K562 (cell line): ENCODE results near the gene SLC5A4. TPM values are rescaled to one million over a fixed set of nuclear protein-coding genes. Genes with fewer than 3 reads are reported as not detected.

Source experiments
- ATAC-seq: fragments of 200-7000 bp; cut with Tn5 transposase; 3 replicates; pipeline ENCODE4 v1.9.1; 2020; ENCODE audit warnings: moderate library complexity
- BruUV-seq: library from RNA; stranded (reverse); fragments of 400-500 nt; replicated peaks from 2 replicates; lab custom pipeline; 2021; lab: Mats Ljungman, UMichigan
- CTCF ChIA-PET: fragments of 300-600 bp; formaldehyde crosslinking; extraction: SDS; loops from one replicate; lab custom pipeline; 2021; ENCODE audit warnings: low intra/inter-chr PET ratio; lab: Yijun Ruan, JAX
- POLR2A ChIA-PET: fragments of 300-600, 350-650 bp; sonication (Branson Sonifier 250); formaldehyde crosslinking; extraction: SDS; loops from one replicate; lab custom pipeline; 2021; ENCODE audit warnings: antibody characterized with exemption, inconsistent platforms; lab: Yijun Ruan, JAX
- DNase-seq, 4 experiments: peaks; one replicate each; pipeline versions ENCODE4 v3.0.0 to v3.0.0-alpha.2; 2011 to 2018; ENCODE audit warnings: low spot score in 3 of 4, mixed read lengths in 3 of 4; ENCODE audit errors: extremely low read depth in 1 of 4
- FAIRE-seq: peaks from 2 replicates; lab custom pipeline; 2011; peaks lifted over from hg19 to GRCh38; lab: Jason Lieb, UNC
- H2AFZ ChIP-seq: 2 replicates; pipeline ENCODE4 v1.6.0; 2011; ENCODE audit warnings: low read depth, low read length, control low read depth, inconsistent platforms
- H3K27ac ChIP-seq: fragments of 200-600 bp; 3 replicates; pipeline ENCODE4 v1.8.0; 2011; ENCODE audit warnings: low read depth, mild to moderate bottlenecking, control low read depth, inconsistent platforms, low read length, moderate library complexity, mixed read lengths; ENCODE audit errors: extremely low read depth
- H3K27me3 ChIP-seq, 2 experiments: fragments of 300-600 bp in 1 of 2; 2 replicates in 1 of 2; 3 replicates in 1 of 2; pipeline versions ENCODE4 v1.6.0 to v1.8.0; 2011; ENCODE audit warnings: inconsistent platforms in 2 of 2, low read length in 2 of 2, mild to moderate bottlenecking in 1 of 2, mixed read lengths in 1 of 2, moderate library complexity in 1 of 2; ENCODE audit not compliant: control insufficient read depth in 2 of 2, insufficient read depth in 2 of 2
- H3K36me3 ChIP-seq: fragments of 300-600 bp; 3 replicates; pipeline ENCODE4 v1.8.0; 2011; ENCODE audit warnings: mild to moderate bottlenecking, low read length, inconsistent platforms; ENCODE audit not compliant: control insufficient read depth, insufficient read depth
- H3K4me1 ChIP-seq, 2 experiments: fragments of 200-600 bp in 1 of 2; replicated peaks in 1 of 2; 2 replicates in 1 of 2; 3 replicates in 1 of 2; pipeline versions ENCODE4 v1.5.1 to v1.8.0; 2011; ENCODE audit warnings: inconsistent platforms in 2 of 2, low read length in 2 of 2, mild to moderate bottlenecking in 1 of 2, mixed read lengths in 1 of 2, moderate library complexity in 1 of 2; ENCODE audit not compliant: control insufficient read depth in 2 of 2, insufficient read depth in 2 of 2
- H3K4me2 ChIP-seq: 2 replicates; pipeline ENCODE4 v1.6.1; 2011; ENCODE audit warnings: low read length, control low read depth, inconsistent platforms, mixed read lengths; ENCODE audit not compliant: insufficient read depth
- H3K4me3 ChIP-seq: fragments of 200-600 bp; sonication (generic), shearing (Covaris generic); 2 replicates; pipeline ENCODE4 v1.5.1; 2016; ENCODE audit warnings: control low read depth, inconsistent platforms
- H3K79me2 ChIP-seq: fragments of 200-600 bp; 3 replicates; pipeline ENCODE4 v1.8.0; 2011; ENCODE audit warnings: low read length, inconsistent platforms; ENCODE audit not compliant: control insufficient read depth, insufficient read depth
- H3K9ac ChIP-seq, 2 experiments: 2 replicates each; pipeline versions ENCODE4 v1.6.0 to v1.6.1; 2011; ENCODE audit warnings: low read depth in 2 of 2, low read length in 2 of 2, control low read depth in 1 of 2, inconsistent platforms in 1 of 2, mild to moderate bottlenecking in 1 of 2, mixed read lengths in 1 of 2; ENCODE audit not compliant: insufficient read depth in 1 of 2
- H3K9me1 ChIP-seq: one replicate; pipeline ENCODE4 v1.6.0; 2011; ENCODE audit warnings: inconsistent platforms, mild to moderate bottlenecking, low read length, moderate library complexity; ENCODE audit not compliant: control insufficient read depth, insufficient read depth
- H3K9me3 ChIP-seq: replicated peaks from 2 replicates; pipeline ENCODE4 v1.5.1; 2011; ENCODE audit warnings: low read depth, low read length, inconsistent platforms; ENCODE audit not compliant: control insufficient read depth, insufficient read depth
- H4K20me1 ChIP-seq: replicated peaks from 2 replicates; pipeline ENCODE4 v1.6.1; 2011; ENCODE audit warnings: low read length, inconsistent platforms, mixed read lengths; ENCODE audit not compliant: control insufficient read depth, insufficient read depth
- BMI1 ChIP-seq: fragments of 150-350 bp; IDR thresholded peaks from 2 replicates; pipeline ENCODE4 v1.6.1; 2014; ENCODE audit warnings: low read length
- BRF1 ChIP-seq: IDR thresholded peaks from 3 replicates; pipeline ENCODE4 v1.6.1; 2011; ENCODE audit warnings: borderline replicate concordance, mild to moderate bottlenecking; ENCODE audit not compliant: insufficient read length; ENCODE audit errors: extremely low read depth
- PTBP1 ChIP-seq: fragments of 200-400 bp; formaldehyde crosslinking; IDR thresholded peaks from 2 replicates; pipeline ENCODE4 v1.6.1; 2017; ENCODE audit warnings: low read depth, low read length
- RCOR1 ChIP-seq, 2 experiments: IDR thresholded peaks; 2 replicates each; pipeline ENCODE4 v1.6.1; 2012; ENCODE audit warnings: low read depth in 2 of 2, low read length in 2 of 2, borderline replicate concordance in 1 of 2, improper control_type of control experiment in 1 of 2
- SMAD2 ChIP-seq: fragments of 150-350 bp; IDR thresholded peaks from 2 replicates; pipeline ENCODE4 v1.6.1; 2014; ENCODE audit warnings: low read depth, mild to moderate bottlenecking, low read length
- ZNF224 ChIP-seq: sonication (generic); formaldehyde crosslinking; IDR thresholded peaks from 2 replicates; pipeline ENCODE4 v1.8.0; 2022; ENCODE audit warnings: mild to moderate bottlenecking, missing genetic modification reagents
- ZNF644 ChIP-seq: fragments of 200-800 bp; sonication (Bioruptor generic); IDR thresholded peaks from 2 replicates; pipeline ENCODE4 v1.6.1; 2016; ENCODE audit warnings: low read depth, missing genetic modification characterization, missing compliant biosample characterization
- ZSCAN29 ChIP-seq: fragments of 450-650 bp; IDR thresholded peaks from 2 replicates; pipeline ENCODE4 v1.6.1; 2017
- WGBS: fragments of 100-300 bp; shearing (Covaris generic); methylation state at CpG from one replicate; pipeline ENCODE4 v1.1.6; 2016; ENCODE audit warnings: low coverage, mixed read lengths; ENCODE audit not compliant: insufficient coverage; ENCODE audit errors: missing lambda C conversion rate; 5-methylcytosine and 5-hydroxymethylcytosine counted together
- in situ Hi-C: fragments of 300-500 bp; cut with MboI; formaldehyde crosslinking; loops from 4 replicates; pipeline ENCODE4 v1.15.0; 2018; ENCODE audit warnings: inconsistent platforms, mixed read lengths
- intact Hi-C: fragments of 100-400 bp; cut with micrococcal nuclease; formaldehyde crosslinking; loops from 2 replicates; pipeline ENCODE4 v1.14.2; 2022
- polyA plus RNA-seq, 8 experiments: library from polyadenylated mRNA; depleted of rRNA in 4 of 8; stranded (reverse) in 5 of 8; unstranded in 3 of 8; fragments of >200 nt; fragmentation: Nextera tagmentation in 2 of 8; fragmentation: Illumina TruSeq in 1 of 8; extraction: Ambion mirVana in 2 of 8; extraction: Trizol in 1 of 8; gene quantifications; 2 replicates each; pipeline versions ENCODE4 v1.2.1 to v1.2.3, GENCODE V29; 2011 to 2014; ENCODE audit warnings: inconsistent platforms in 1 of 8, missing spikeins in 1 of 8
- total RNA-seq, 7 experiments: library from RNA; depleted of rRNA in 6 of 7; stranded (reverse); fragments of >200 nt in 6 of 7; fragmentation: Illumina TruSeq in 2 of 7; extraction: Trizol in 2 of 7; gene quantifications; 2 replicates each; pipeline versions ENCODE4 v1.2.1 to v1.2.3, GENCODE V29; 2011 to 2021; ENCODE audit warnings: low replicate concordance in 1 of 7
- TF ChIP-seq, protein P1 (sequence below): sonication (generic); formaldehyde crosslinking; IDR thresholded peaks from 2 replicates; pipeline ENCODE4 v1.9.0; 2022; ENCODE audit warnings: mild to moderate bottlenecking, missing genetic modification reagents
- TF ChIP-seq, protein P2 (sequence below): fragments of 250-450 bp; sonication (Bioruptor Pico); IDR thresholded peaks from 2 replicates; pipeline ENCODE4 v1.8.0; 2022; ENCODE audit warnings: inconsistent platforms
- TF ChIP-seq, protein P3 (sequence below): fragments of 250-450 bp; sonication (Bioruptor Pico); IDR thresholded peaks from 2 replicates; pipeline ENCODE4 v1.4.0; 2020

SLC5A4 gene
- total and polyA plus RNA-seq, 9 of the 15 experiments (the other 6 are each of a cell fraction or from before 2014, with no cell fraction given): not detected

DNA sequence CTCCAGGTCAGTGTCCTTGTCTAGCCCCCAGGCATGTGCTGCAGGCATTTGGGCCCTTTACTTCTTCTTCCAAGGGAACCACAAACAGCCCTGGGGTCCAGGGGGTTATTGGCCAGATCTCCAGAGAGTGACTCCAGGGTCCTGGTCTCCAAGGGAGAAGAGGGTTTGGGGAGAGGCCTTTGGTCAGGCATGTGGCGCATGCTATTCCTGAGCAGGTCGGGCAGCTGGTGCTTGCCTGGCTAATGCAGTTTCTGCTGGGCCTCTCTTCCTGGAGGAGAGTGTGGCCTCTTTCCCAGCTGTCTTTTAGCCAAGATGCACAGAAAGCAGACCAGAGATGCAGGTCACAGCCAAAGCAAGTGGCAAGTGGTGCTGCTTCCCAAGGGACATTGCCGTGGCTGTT, 46.5 kb downstream of the SLC5A4 start:
- intact Hi-C loops: no loop called here

More for the DNA sequence above, 46.5 kb downstream of the SLC5A4 start:
- no peak for TF ChIP-seq ZNF644 (tag)
- TF ChIP-seq ZSCAN29: no peak
- no peak for TF ChIP-seq SMAD2
- no peak for TF ChIP-seq ZNF224 (CRISPR knock-in tag)
- TF ChIP-seq BMI1: no peak
- TF ChIP-seq, protein P1, sequence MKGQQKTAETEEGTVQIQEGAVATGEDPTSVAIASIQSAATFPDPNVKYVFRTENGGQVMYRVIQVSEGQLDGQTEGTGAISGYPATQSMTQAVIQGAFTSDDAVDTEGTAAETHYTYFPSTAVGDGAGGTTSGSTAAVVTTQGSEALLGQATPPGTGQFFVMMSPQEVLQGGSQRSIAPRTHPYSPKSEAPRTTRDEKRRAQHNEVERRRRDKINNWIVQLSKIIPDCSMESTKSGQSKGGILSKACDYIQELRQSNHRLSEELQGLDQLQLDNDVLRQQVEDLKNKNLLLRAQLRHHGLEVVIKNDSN (CRISPR knock-in tag): no peak
- TF ChIP-seq BRF1: no peak
- TF ChIP-seq PTBP1: no peak
- TF ChIP-seq RCOR1 (IDR thresholded peaks at IDR 0.05; ENCODE audit: borderline replicate concordance in 1 of 2, low read depth in 2 of 2, low read length in 2 of 2): no peak
- TF ChIP-seq, protein P2, sequence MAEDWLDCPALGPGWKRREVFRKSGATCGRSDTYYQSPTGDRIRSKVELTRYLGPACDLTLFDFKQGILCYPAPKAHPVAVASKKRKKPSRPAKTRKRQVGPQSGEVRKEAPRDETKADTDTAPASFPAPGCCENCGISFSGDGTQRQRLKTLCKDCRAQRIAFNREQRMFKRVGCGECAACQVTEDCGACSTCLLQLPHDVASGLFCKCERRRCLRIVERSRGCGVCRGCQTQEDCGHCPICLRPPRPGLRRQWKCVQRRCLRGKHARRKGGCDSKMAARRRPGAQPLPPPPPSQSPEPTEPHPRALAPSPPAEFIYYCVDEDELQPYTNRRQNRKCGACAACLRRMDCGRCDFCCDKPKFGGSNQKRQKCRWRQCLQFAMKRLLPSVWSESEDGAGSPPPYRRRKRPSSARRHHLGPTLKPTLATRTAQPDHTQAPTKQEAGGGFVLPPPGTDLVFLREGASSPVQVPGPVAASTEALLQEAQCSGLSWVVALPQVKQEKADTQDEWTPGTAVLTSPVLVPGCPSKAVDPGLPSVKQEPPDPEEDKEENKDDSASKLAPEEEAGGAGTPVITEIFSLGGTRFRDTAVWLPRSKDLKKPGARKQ (CRISPR knock-in tag): no peak
- TF ChIP-seq, protein P3, sequence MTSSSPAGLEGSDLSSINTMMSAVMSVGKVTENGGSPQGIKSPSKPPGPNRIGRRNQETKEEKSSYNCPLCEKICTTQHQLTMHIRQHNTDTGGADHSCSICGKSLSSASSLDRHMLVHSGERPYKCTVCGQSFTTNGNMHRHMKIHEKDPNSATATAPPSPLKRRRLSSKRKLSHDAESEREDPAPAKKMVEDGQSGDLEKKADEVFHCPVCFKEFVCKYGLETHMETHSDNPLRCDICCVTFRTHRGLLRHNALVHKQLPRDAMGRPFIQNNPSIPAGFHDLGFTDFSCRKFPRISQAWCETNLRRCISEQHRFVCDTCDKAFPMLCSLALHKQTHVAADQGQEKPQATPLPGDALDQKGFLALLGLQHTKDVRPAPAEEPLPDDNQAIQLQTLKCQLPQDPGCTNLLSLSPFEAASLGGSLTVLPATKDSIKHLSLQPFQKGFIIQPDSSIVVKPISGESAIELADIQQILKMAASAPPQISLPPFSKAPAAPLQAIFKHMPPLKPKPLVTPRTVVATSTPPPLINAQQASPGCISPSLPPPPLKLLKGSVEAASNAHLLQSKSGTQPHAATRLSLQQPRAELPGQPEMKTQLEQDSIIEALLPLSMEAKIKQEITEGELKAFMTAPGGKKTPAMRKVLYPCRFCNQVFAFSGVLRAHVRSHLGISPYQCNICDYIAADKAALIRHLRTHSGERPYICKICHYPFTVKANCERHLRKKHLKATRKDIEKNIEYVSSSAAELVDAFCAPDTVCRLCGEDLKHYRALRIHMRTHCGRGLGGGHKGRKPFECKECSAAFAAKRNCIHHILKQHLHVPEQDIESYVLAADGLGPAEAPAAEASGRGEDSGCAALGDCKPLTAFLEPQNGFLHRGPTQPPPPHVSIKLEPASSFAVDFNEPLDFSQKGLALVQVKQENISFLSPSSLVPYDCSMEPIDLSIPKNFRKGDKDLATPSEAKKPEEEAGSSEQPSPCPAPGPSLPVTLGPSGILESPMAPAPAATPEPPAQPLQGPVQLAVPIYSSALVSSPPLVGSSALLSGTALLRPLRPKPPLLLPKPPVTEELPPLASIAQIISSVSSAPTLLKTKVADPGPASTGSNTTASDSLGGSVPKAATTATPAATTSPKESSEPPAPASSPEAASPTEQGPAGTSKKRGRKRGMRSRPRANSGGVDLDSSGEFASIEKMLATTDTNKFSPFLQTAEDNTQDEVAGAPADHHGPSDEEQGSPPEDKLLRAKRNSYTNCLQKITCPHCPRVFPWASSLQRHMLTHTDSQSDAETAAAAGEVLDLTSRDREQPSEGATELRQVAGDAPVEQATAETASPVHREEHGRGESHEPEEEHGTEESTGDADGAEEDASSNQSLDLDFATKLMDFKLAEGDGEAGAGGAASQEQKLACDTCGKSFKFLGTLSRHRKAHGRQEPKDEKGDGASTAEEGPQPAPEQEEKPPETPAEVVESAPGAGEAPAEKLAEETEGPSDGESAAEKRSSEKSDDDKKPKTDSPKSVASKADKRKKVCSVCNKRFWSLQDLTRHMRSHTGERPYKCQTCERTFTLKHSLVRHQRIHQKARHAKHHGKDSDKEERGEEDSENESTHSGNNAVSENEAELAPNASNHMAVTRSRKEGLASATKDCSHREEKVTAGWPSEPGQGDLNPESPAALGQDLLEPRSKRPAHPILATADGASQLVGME (CRISPR knock-in tag): no peak
- no peaks in the 10 kb centered on the region for H3K79me2 ChIP-seq
- no peaks in the 10 kb centered on the region for H4K20me1 ChIP-seq
- peaks cover 0 to 7% of the 10 kb centered on the region in 2 experiments; a peak in 3 of 5 replicates for H3K27me3 ChIP-seq
- no peak for DNase-seq
- POLR2A ChIA-PET: no interaction called here
- no peaks in the 10 kb centered on the region for H3K9me3 ChIP-seq
- no TSS peak for BruUV-seq
- H3K36me3 ChIP-seq: no peaks in the 10 kb centered on the region
- CTCF ChIA-PET: no interaction called here
- WGBS: 0% methylated on average over 1 of the region's 3 CpGs
- H3K4me1 ChIP-seq: peaks cover 0 to 15% of the 10 kb centered on the region in 2 experiments; a peak in 2 of 5 replicates
- H3K4me3 ChIP-seq: no peak overlapping the region
- no peaks in the 10 kb centered on the region for H3K9me1 ChIP-seq
- H2AFZ ChIP-seq: no peak overlapping the region
- in situ Hi-C loops: no loop called here
- no peak overlapping the region for H3K9ac ChIP-seq
- FAIRE-seq: no peak
- H3K4me2 ChIP-seq: no peak overlapping the region
- no peak overlapping the region for H3K27ac ChIP-seq
- ATAC-seq: no peak
